Measurements from ENCODE around the gene GLIS1. TPM values are rescaled to one million over a fixed set of nuclear protein-coding genes. Genes with fewer than 3 reads are reported as not detected.

GLIS1 gene
- total and polyA plus RNA-seq, 7 donors = 0.03 to 0.40 (median 0.15) TPM

DNA sequence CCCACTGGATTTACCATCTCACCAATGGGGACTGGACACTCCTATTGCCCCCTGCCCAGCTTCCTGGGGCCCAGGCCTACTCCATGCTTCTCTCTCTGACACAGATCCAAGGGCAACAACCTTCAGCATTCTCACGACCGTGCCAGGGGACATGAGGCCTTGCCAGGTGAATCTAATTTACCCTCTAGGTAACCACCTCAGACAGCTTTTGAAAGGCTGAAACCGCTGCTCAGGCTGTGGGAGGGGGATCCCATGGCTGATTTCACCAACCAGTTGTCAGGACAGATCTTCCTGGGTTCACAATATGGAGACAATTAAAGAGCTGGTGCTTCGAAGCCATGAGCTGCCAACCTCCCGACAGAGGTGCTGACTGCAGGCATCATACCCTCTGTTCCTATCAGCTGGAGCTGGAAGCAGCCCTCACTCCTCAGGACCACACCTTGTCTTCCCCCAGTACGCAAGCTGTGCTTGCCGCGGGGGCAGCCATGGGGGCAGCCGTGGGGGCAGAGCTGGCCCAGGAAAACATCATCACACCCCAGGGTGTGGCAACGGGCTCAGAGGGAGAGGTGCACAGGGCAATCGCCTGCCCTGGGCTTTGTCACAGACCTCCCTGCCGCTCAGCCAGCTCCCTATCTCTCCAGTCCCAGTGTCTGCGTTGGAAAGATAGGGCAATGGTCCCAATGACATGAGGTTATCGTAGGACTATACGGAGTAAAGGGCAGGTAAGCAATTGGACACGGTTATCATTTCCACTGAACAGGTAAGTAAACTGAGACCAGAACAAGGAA is 159.5 kb downstream of the GLIS1 start:
- Histone ChIP-seq H3K4me3 (no peak overlapping the region), H3K27ac (no peak overlapping the region), H3K36me3 (ENCODE audit: insufficient read depth in 1 of 2, low read depth in 1 of 2) (no peaks in the 10 kb centered on the region), H3K27me3 (ENCODE audit: insufficient read depth in 3 of 3, low read length in 2 of 3) (peaks cover 0 to 2% (median 0%) of the 10 kb centered on the region in 3 donors), H3K4me1 (no peaks in the 10 kb centered on the region), H3K9me3 (no peaks in the 10 kb centered on the region)
- 79 to 86% (median 80%) methylated on average over 16 of the region's 16 CpGs for WGBS, 3 donors
- TF ChIP-seq, protein P1, sequence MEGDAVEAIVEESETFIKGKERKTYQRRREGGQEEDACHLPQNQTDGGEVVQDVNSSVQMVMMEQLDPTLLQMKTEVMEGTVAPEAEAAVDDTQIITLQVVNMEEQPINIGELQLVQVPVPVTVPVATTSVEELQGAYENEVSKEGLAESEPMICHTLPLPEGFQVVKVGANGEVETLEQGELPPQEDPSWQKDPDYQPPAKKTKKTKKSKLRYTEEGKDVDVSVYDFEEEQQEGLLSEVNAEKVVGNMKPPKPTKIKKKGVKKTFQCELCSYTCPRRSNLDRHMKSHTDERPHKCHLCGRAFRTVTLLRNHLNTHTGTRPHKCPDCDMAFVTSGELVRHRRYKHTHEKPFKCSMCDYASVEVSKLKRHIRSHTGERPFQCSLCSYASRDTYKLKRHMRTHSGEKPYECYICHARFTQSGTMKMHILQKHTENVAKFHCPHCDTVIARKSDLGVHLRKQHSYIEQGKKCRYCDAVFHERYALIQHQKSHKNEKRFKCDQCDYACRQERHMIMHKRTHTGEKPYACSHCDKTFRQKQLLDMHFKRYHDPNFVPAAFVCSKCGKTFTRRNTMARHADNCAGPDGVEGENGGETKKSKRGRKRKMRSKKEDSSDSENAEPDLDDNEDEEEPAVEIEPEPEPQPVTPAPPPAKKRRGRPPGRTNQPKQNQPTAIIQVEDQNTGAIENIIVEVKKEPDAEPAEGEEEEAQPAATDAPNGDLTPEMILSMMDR (IDR thresholded peaks at IDR 0.05) = no peak
- intact Hi-C loops (cut with DNase I) = no loop called here
- no peak for DNase-seq
- no peak for ATAC-seq

GRCh38 chr1:53578358-53578757 is 160.6 kb downstream of the GLIS1 start:
- Histone ChIP-seq H3K27me3 (ENCODE audit: insufficient read depth in 3 of 3, low read length in 2 of 3) (peaks cover 0 to 2% (median 0%) of the 10 kb centered on the region in 3 donors), H3K4me1 (no peaks in the 10 kb centered on the region), H3K36me3 (ENCODE audit: insufficient read depth in 1 of 2, low read depth in 1 of 2) (no peaks in the 10 kb centered on the region), H3K9me3 (no peaks in the 10 kb centered on the region), H3K4me3 (no peak overlapping the region), H3K27ac (no peak overlapping the region)
- TF ChIP-seq, protein P1 (IDR thresholded peaks at IDR 0.05) = no peak
- WGBS, 3 donors = 90 to 93% (median 91%) methylated on average over 3 of the region's 3 CpGs
- ATAC-seq (no peak), DNase-seq (no peak)
- intact Hi-C loops (cut with DNase I) = no loop called here

DNA sequence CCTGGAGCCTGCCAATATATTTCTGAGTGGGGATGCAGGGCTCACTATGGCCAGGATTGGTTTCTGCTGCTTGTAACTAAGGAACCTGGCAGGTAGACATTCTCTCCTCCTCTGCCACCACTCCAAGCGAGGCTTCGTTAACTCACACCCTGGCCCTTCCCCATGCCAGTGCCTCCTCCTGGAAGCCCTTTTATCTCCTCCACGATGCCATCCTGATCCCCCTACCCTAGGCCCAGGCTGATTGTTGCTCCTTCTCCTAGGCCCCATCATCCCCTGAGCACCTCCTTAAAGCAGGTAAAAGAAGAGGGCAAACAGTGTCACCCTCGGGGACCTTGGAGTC is 161.2 kb downstream of the GLIS1 start:
- no peak overlapping the region for H3K27ac ChIP-seq
- no peaks in the 10 kb centered on the region for H3K4me1 ChIP-seq
- TF ChIP-seq, protein P1 (IDR thresholded peaks at IDR 0.05) = no peak
- ATAC-seq = no peak
- intact Hi-C loops (cut with DNase I) = no loop called here
- peak in 1 of 2 donors; percentile 11 for DNase-seq
- WGBS, 3 donors = 91 to 94% (median 94%) methylated on average over 4 of the region's 4 CpGs
- H3K27me3 ChIP-seq (ENCODE audit: insufficient read depth in 3 of 3, low read length in 2 of 3) = peaks cover 0 to 2% (median 0%) of the 10 kb centered on the region in 3 donors
- H3K36me3 ChIP-seq (ENCODE audit: insufficient read depth in 1 of 2, low read depth in 1 of 2) = no peaks in the 10 kb centered on the region
- no peaks in the 10 kb centered on the region for H3K9me3 ChIP-seq
- H3K4me3 ChIP-seq = no peak overlapping the region

DNA sequence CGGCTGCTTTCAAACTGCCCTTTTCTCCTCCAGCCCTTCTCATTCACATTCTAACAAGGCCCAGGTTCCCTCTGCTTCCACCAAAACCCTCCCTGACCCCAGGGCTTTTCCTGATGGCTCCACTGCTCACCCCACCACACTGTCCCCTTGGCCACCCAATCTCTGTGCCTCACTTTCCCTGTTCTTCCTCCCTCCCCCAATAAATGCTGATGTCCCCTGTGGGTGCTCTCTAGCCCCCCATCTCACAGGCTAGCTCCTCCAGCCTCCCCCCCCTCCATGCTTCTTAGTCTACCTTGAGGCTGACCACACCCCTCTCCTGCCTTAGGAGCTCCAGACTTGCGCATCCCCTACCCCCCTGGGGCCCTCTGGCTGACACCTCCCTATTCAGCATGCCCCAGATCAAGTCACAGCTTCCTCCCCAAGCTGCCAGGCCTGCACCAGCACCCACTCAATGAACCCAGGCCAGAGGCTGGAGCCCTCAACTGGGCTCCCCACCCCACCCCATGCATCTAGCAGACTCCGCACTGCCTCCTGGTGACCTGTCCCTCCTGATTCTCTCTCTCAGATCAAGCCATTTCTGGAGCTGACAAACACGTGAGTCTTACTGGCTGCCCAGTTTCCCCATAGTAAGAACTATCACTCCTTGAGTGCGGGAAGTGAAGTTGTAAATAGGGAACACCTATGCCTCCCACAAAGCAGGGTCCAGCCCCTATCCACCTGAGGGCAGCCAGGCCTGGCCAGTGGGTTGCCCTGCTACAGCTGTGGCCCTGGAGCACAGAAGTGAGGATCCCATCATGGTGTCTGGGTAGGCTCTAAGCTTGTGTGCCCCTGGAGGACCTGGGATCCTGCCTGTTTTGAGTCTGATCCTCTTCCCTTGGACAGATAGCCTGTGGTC is 161.9 kb downstream of the GLIS1 start:
- no peak overlapping the region for H3K4me3 ChIP-seq
- no peaks in the 10 kb centered on the region for H3K36me3 ChIP-seq (ENCODE audit: insufficient read depth in 1 of 2, low read depth in 1 of 2)
- WGBS, 3 donors = 94 to 97% (median 95%) methylated on average over 5 of the region's 5 CpGs
- peak in 1 of 2 donors; percentile 23 for DNase-seq
- H3K27me3 ChIP-seq (ENCODE audit: insufficient read depth in 3 of 3, low read length in 2 of 3) = peaks cover 0 to 2% (median 0%) of the 10 kb centered on the region in 3 donors
- TF ChIP-seq, protein P1 (IDR thresholded peaks at IDR 0.05) = no peak
- no peaks in the 10 kb centered on the region for H3K4me1 ChIP-seq
- no peak for ATAC-seq
- H3K27ac ChIP-seq = no peak overlapping the region
- intact Hi-C loops (cut with DNase I) = no loop called here
- no peaks in the 10 kb centered on the region for H3K9me3 ChIP-seq
